Ovary (tissue), 9 donors: Measurements from ENCODE around the gene TNNT3. TPM values are rescaled to one million over a fixed set of nuclear protein-coding genes. Genes with fewer than 3 reads are reported as not detected.

Experiments
- DNase-seq, 5 donors: peaks; one replicate each; pipeline ENCODE4 v3.0.0-alpha.2; 2019 to 2020
- H3K27ac ChIP-seq, 2 donors: fragments of 200-600 bp; one replicate each; pipeline versions ENCODE4 v1.5.1 to v1.8.0; 2019 to 2022
- H3K27me3 ChIP-seq: fragments of 200-600 bp; one replicate; pipeline ENCODE4 v1.8.0; 2022
- H3K36me3 ChIP-seq: fragments of 200-600 bp; sonication (generic); one replicate; pipeline ENCODE4 v1.5.1; 2019
- H3K4me1 ChIP-seq: one replicate; pipeline ENCODE4 v1.8.1; 2013; ENCODE audit warnings: mild to moderate bottlenecking, moderate library complexity; ENCODE audit not compliant: insufficient read depth
- H3K4me3 ChIP-seq: fragments of 200-600 bp; sonication (generic); one replicate; pipeline ENCODE4 v1.5.1; 2017
- H3K9me3 ChIP-seq, 2 donors: fragments of 200-600 bp in 1 of 2; sonication (generic) in 1 of 2; one replicate each; pipeline versions ENCODE4 v1.5.1 to v1.8.1; 2013 to 2019; ENCODE audit warnings: mild to moderate bottlenecking in 1 of 2, moderate library complexity in 1 of 2
- CTCF ChIP-seq, 3 donors: fragments of 450-650 bp in 2 of 3; fragments of 200-600 bp in 1 of 3; IDR thresholded peaks; one replicate each; pipeline versions ENCODE4 v1.5.1 to v1.8.0; 2016 to 2022; ENCODE audit warnings: antibody characterized with exemption in 3 of 3, mild to moderate bottlenecking in 1 of 3
- EP300 ChIP-seq: sonication (generic); formaldehyde crosslinking; IDR thresholded peaks from one replicate; pipeline ENCODE4 v1.6.1; 2017; ENCODE audit warnings: antibody characterized with exemption
- POLR2A ChIP-seq: fragments of 450-650 bp; IDR thresholded peaks from one replicate; pipeline ENCODE4 v1.6.1; 2017; ENCODE audit warnings: antibody characterized with exemption, mild to moderate bottlenecking, moderate library complexity
- WGBS, 3 donors: extraction: QIAGEN DNeasy Blood & Tissue Kit in 1 of 3; methylation state at CpG; one replicate each; pipeline versions ENCODE4 v1.1.5 to v1.1.7; 2013 to 2017; 5-methylcytosine and 5-hydroxymethylcytosine counted together
- intact Hi-C, 4 donors: fragments of 100-400 bp; cut with DNase I; formaldehyde crosslinking; loops; one replicate each; pipeline versions ENCODE4 v1.11.0 to v1.15.1; 2022 to 2023
- polyA plus RNA-seq, 2 donors: library from polyadenylated mRNA; stranded (reverse); fragments of 200-250 nt in 1 of 2; fragments of 350-450 nt in 1 of 2; fragmentation: Illumina TruSeq in 1 of 2; extraction: RNeasy Lipid Tissue Mini Kit (QIAGEN cat#74804) in 1 of 2; gene quantifications; one replicate each; pipeline ENCODE4 v1.2.3, GENCODE V29; 2013 to 2014
- total RNA-seq, 7 donors: library from RNA; depleted of rRNA in 2 of 7; stranded (reverse); fragments of >200 nt in 2 of 7; fragmentation: NEBNext Ultra II Directional in 3 of 7; extraction: Animal tissue kit (Norgen Biotek cat#: 25700) in 3 of 7; gene quantifications; one replicate each; pipeline versions ENCODE4 v1.1.0 to v1.2.4, GENCODE V29; 2016 to 2023
- donor health status: DM: no; HTN: no; CAD: no; lungs with moderate emphysema.
- donor health status: DM: no; HTN: no; CAD: no.
- donor health status: Bipolar disorder and iron deficiency.
- donor health status: DM: yes; HTN: yes; CAD: no.
- donor health status: DM: no; HTN: no; CAD: no.
- donor health status: DM: yes; HTN: yes; CAD: no.

The TNNT3 gene
- total and polyA plus RNA-seq, 9 donors = 0.22 to 9.0 (median 2.0) TPM; not detected in 3

DNA sequence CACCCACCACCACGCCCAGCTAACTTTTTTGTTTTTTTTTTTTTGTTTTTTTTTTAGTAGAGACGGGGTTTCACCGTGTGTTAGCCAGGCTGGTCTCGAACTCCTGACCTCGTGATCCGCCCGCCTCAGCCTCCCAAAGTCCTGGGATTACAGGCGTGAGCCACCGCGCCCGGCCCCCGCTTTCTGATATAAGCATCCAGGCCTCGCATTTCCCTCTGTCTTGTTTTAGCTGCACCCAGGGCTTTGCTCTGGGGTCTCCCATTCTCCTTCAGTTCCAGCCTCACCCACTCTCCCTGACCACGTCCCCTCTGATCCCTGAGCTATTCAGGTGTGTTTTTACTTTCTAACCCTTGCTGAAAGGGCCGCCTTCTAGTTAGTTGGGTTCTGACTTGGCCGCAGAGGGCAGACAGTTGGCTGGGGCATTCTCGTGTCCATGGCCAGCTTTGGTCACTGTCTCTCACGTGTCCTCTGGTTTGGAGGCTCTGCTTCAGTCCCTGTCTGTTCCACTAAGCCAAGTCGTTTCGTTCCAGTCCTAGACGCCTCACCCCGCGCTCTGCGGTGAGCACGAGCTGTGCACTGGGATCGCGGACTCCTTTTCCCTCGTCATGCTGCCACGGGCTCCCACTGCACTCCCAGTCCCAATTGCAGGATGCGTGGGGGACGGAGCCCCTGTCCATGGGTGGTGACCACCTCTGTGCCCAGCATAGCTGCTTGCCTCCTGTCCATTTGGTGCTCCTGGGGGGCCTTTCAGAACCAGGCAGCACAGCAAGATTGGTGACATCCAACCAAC, 6.0 kb upstream of the TNNT3 start:
- H3K36me3 ChIP-seq = no peaks in the 10 kb centered on the region
- no peak overlapping the region for H3K27ac ChIP-seq
- H3K4me3 ChIP-seq = no peak overlapping the region
- no peaks in the 10 kb centered on the region for H3K9me3 ChIP-seq
- TF ChIP-seq CTCF (IDR thresholded peaks at IDR 0.05) = no peak
- TF ChIP-seq POLR2A = no peak
- TF ChIP-seq EP300 = no peak
- peaks cover 2% of the 10 kb centered on the region for H3K4me1 ChIP-seq
- no peak for DNase-seq
- intact Hi-C loops = loop anchor here in 1 of 4 donors (10.0 kb wide), 1 partner anchor 219 kb away; the partner anchor contains the start of gene KRTAP5-6
- 90 to 92% (median 91%) methylated on average over 31 of the region's 31 CpGs for WGBS, 3 donors
- no peaks in the 10 kb centered on the region for H3K27me3 ChIP-seq

DNA sequence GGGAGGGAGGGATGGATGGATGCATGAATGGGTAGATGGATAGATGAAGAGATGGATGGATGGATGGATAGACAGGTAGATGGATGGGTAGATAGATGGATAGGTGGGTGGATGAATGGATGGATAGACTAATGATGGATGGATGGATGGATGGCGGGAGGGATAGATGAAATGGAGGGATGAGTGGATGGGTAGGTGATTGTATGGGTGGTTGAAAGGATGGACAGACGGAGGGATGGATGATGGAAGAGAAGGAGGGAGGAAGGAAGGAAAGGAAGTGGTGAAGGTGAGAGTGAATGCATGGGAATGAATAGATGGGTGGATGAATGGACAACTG, 3.7 kb upstream of the TNNT3 start:
- Histone ChIP-seq H3K4me1 (no peaks in the 10 kb centered on the region), H3K36me3 (no peaks in the 10 kb centered on the region), H3K27me3 (no peaks in the 10 kb centered on the region), H3K27ac (no peak overlapping the region), H3K9me3 (no peaks in the 10 kb centered on the region), H3K4me3 (no peak overlapping the region)
- TF ChIP-seq EP300 (no peak), POLR2A (no peak), CTCF (IDR thresholded peaks at IDR 0.05) (no peak)
- no peak for DNase-seq
- 95 to 99% (median 95%) methylated on average over 2 of the region's 2 CpGs for WGBS, 3 donors
- intact Hi-C loops = loop anchor here in 3 of 4 donors (1.0 to 10.0 kb wide), 4 partner anchors 22 to 221 kb away; partner anchors contain the start of gene KRTAP5-6 (in 1 of the 3)

- TF ChIP-seq CTCF (IDR thresholded peaks at IDR 0.05) (no peak), EP300 (no peak), POLR2A (no peak)
- no peak overlapping the region for H3K27ac ChIP-seq
- DNase-seq = peak in 1 of 5 donors; percentile 30
Measured at GRCh38 chr11:1916132-1916985, 3.1 kb upstream of the TNNT3 start.

DNA sequence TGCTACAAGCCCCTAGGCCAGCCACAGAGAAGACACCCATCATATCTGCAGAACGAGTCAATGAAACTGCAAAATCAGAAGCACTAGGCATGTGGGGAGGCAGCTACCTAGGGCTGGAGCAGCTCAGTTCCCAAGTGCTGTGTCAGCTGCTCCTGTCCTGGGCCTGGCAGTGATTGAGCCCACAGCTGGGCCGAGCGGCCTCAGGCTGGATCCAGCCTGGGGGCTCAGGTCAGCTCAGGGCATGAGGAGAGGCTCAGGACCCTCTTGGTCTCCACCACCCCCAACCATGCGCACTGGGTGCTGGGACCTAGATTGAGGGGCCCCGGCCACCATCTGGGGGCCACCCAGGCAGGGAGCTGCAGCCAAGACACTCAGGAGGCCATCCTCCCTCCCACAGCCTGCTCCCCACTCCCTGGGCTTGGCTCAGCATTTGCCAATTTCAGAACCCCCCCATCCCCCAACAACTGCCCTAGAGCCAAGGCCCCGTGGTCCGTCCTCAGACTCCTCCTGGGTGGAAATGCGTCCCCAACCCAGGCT, 2.4 kb upstream of the TNNT3 start:
- H3K27me3 ChIP-seq = no peaks in the 10 kb centered on the region
- peak in 1 of 5 donors; percentile 31 for DNase-seq
- no peak for TF ChIP-seq POLR2A
- no peak for TF ChIP-seq EP300
- TF ChIP-seq CTCF (IDR thresholded peaks at IDR 0.05) = no peak
- H3K36me3 ChIP-seq = no peaks in the 10 kb centered on the region
- peaks cover 3% of the 10 kb centered on the region for H3K4me1 ChIP-seq
- H3K9me3 ChIP-seq = no peaks in the 10 kb centered on the region
- intact Hi-C loops = loop anchor here in 3 of 4 donors (1.0 to 10.0 kb wide), 4 partner anchors 24 to 222 kb away; partner anchors contain the start of gene KRTAP5-6 (in 1 of the 3)
- H3K27ac ChIP-seq = no peak overlapping the region
- H3K4me3 ChIP-seq = no peak overlapping the region
- 71 to 78% (median 77%) methylated on average over 8 of the region's 8 CpGs for WGBS, 3 donors

More at GRCh38 chr11:1916132-1916985, 3.1 kb upstream of the TNNT3 start:
- 83 to 91% (median 86%) methylated on average over 12 to 14 of the region's 14 CpGs for WGBS, 3 donors
- intact Hi-C loops = loop anchor here in 3 of 4 donors (1.0 to 10.0 kb wide), 4 partner anchors 23 to 222 kb away; partner anchors contain the start of gene KRTAP5-6 (in 1 of the 3)
- Histone ChIP-seq H3K4me1 (no peaks in the 10 kb centered on the region), H3K4me3 (no peak overlapping the region), H3K36me3 (no peaks in the 10 kb centered on the region), H3K27me3 (no peaks in the 10 kb centered on the region), H3K9me3 (no peaks in the 10 kb centered on the region)
